ENCODE measurements around the gene LRRC40.

GRCh38 chr1:70195342-70195741, 10.0 kb downstream of the LRRC40 start:
- TF ChIP-seq POLR2A (IDR thresholded peaks at IDR 0.05; ENCODE audit: extremely low read depth, insufficient read length) (no peak), CTCF (IDR thresholded peaks at IDR 0.05; ENCODE audit: low read depth, low read length) (no peak), MAX (IDR thresholded peaks at IDR 0.05; ENCODE audit: low read depth, low read length) (no peak)

Measured in NB4 (cell line).